ENCODE measurements around the gene ZMYND10.

- TF ChIP-seq POLR2A (IDR thresholded peaks at IDR 0.05) = no peak
- TF ChIP-seq, protein P1, sequence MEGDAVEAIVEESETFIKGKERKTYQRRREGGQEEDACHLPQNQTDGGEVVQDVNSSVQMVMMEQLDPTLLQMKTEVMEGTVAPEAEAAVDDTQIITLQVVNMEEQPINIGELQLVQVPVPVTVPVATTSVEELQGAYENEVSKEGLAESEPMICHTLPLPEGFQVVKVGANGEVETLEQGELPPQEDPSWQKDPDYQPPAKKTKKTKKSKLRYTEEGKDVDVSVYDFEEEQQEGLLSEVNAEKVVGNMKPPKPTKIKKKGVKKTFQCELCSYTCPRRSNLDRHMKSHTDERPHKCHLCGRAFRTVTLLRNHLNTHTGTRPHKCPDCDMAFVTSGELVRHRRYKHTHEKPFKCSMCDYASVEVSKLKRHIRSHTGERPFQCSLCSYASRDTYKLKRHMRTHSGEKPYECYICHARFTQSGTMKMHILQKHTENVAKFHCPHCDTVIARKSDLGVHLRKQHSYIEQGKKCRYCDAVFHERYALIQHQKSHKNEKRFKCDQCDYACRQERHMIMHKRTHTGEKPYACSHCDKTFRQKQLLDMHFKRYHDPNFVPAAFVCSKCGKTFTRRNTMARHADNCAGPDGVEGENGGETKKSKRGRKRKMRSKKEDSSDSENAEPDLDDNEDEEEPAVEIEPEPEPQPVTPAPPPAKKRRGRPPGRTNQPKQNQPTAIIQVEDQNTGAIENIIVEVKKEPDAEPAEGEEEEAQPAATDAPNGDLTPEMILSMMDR (IDR thresholded peaks at IDR 0.05) = no peak
- no peak for TF ChIP-seq POLR2AphosphoS5 (IDR thresholded peaks at IDR 0.05)
- TF ChIP-seq EP300 (IDR thresholded peaks at IDR 0.05; ENCODE audit: low read depth) = no peak
Measured at GRCh38 chr3:50330330-50330729, 15.2 kb downstream of the ZMYND10 start.
